ENCODE results near the gene CAPZB.

DNA sequence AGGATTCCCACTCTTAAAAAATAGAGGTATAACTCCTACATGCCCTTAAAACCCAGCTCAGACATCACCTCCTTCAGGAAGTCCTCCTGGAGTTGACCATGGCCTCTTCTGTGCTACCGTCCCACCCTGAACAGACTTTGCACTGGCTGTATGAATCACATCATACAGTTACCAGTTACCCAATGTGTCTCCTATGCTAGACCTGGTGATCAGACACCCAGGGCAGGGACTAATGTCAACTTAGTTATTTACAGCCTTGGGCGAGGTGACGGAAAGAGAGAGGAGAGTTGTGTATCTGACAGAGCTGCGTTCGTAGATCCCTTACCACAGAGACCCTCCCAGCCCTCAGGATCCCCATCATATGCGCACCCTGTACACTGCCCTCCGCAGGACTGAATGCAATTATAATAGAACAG is 100.6 kb downstream of the CAPZB start:
- no peak for TF ChIP-seq POLR2AphosphoS5 (IDR thresholded peaks at IDR 0.05; ENCODE audit: borderline replicate concordance, low read depth, low read length)
- no peak for TF ChIP-seq EZH2 (IDR thresholded peaks at IDR 0.05)
- TF ChIP-seq FOXP2 (optimal IDR thresholded peaks at IDR 0.05; ENCODE audit: control extremely low read depth, extremely low read length, insufficient read depth): no peak

Data from SK-N-MC (cell line).